HG02938 (cell line): ENCODE measurements around the gene GRM1.
"Not testable (repeated sequence)": the region's sequence is repeated elsewhere in the genome, so short reads cannot be mapped to it uniquely, and the experiment has no call there.

ENCODE experiments used
- ATAC-seq: cut with Tn5 transposase; IDR thresholded peaks from one replicate; pipeline ENCODE4 v1.9.1; 2021; ENCODE audit warnings: mild to moderate bottlenecking, moderate library complexity; ENCODE audit not compliant: unreplicated experiment

GRM1 gene

DNA sequence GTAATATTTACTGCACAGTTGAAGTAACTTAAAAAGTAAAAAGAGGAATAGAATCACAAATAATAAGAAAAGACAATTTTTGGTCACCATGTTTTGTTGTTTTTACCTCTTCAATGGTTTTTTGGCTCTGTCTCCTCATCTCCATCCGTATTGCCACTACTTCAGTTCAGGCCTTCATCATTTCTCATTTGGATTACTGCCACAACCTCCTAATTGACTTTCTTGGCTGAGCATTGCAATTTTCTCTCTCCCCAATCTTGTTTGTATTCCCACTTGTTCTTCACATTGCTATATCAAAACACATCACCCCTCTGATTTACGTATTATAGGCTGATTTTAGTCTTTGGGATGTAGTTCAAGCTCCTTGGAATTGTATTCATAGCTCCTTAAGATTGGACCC, 161.7 kb downstream of the GRM1 start:
- no peak for ATAC-seq

DNA sequence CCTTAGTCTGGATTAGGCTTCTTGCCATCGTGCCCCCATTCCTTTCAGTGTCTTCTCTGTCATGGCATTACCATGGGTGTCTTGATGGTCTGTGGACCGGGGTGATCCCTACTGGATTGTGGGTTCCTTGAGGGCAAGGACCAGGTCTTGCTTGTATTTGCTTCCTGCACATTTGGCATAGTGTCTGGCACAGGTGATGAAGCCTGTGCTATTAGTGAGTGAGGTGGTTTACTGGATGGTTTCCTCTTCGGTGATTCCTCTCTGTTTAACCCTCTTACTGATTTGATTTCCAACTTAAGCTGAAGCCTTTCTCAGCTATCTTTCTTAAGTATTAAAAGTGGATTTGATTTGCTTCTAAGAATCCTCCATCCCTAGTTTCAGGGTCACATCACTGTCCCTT, 162.3 kb downstream of the GRM1 start:
- ATAC-seq, result no peak

DNA sequence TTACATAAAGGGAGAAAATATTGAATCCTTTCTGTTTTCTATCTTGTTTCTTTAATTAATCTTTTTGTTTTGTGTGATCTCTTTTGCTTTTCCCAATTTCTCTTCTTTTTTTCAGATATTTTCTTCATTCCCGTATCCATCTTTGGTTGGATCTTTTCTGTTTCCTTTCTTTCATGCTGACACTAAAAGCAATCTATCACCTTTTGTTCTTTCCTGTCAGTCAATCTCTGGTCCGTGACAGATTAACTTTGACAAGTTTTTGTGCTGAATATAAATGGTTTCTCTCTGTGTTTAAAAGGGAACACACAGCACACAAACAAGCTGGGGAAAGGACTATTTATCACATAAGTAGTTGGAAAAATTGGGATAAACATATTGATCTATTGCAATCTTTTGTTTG, 162.8 kb downstream of the GRM1 start:
- ATAC-seq, result no peak

DNA sequence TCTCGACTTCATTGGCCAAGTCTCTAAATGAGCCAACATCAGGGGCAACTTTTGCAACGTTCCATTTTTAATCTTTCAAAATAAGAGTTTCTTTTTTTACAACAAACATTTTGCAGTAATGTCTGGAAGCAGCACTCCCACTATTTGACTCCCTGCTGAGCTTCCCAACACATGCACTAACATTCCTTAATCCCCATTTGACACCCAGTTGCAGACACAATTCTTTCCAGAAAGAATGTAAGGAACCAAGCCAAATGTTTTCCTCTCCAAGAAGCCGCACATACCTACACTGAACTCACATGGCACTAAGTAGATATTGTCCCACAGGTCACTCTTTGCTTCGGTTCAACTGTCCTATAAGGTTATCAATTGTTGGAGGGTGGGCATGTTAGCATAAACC, 165.6 kb downstream of the GRM1 start:
- no peak for ATAC-seq

DNA sequence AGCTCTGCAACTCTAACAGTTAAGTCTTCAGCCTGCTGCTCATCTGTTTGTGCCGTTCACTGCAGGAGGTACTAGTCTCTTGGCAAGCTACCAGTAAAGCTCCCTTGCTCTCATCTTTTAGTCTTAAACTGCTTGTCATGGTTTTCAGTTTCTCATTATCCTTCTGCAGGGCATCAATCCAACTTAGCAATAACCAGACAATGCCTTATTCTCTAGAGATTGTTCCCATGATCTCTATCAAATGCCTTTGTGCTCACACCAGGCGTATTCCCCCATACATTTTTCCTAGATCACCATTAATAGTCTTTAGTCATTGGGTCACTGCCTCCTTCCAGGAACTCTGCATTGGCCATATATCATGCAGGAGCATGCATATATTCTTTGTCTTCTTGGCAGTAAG, 171.3 kb downstream of the GRM1 start:
- no peak for ATAC-seq

DNA sequence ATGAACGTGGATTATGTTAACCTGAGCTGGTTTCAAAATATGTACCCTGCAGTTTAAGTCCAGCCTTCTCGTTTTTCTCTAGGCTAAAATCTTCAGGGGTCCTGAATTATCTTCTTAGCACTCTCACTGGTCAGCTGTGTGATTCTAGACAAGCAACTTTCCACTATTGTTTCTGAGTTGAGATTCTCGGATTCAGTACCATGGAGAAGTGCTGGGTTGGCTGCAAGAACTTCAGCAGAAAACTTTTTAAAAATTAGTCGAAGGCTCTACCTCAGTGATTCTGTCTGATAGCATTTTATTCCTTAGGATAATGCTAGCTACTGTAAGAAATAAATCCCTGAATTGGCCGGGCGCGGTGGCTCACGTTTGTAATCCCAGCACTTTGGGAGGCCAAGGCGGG, 173.7 kb downstream of the GRM1 start:
- no peak for ATAC-seq

DNA sequence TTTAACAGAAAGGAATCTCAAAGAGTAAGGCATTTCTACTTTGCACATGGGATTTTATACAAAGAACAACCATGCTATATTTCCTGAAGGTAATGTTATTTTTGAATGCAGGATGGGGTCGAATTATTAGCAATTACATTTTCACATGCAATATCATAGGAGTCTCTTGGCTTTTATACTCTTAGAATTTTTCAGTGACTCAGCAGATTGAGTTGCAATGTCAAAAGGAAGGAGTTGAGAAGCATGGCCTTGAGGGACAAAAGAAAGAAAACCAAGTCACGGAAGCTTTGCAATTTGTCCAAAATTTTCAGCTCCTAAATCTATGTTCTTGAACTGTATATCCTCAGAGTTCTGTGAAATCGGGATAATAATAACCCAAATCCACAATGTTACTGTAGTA, 181.1 kb downstream of the GRM1 start:
- ATAC-seq, result no peak

DNA sequence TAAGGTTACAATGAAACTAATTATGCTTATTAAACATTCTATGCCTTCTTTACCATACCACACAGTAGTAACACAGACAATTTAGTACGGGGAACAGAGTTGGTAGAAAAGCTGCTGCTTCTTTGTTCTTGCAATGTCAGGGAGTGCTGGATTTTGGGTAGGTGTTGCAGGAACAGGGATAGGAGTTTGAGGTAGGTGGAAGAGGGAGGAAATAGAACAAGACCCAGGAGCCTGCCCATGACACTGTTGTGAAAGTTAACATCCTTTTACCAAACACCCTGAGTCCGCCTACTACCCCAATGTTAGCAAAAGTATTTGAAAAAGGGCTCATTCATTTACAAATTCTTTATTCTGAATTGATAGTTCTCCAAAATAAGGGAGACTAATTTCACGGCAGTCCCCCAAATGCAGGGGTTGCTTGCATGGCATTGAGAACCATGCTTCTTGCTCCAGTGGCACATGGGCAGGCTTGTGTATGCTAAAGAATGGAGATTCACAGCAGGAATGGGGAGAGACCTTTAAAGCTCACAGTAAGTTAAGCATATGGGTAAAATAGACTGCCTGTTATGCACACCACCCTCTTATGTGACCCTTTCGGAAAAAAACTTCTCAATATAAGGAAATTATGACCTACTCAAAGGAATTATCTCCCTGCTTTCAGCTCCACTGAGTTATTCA, 181.7 kb downstream of the GRM1 start:
- ATAC-seq, result no peak

DNA sequence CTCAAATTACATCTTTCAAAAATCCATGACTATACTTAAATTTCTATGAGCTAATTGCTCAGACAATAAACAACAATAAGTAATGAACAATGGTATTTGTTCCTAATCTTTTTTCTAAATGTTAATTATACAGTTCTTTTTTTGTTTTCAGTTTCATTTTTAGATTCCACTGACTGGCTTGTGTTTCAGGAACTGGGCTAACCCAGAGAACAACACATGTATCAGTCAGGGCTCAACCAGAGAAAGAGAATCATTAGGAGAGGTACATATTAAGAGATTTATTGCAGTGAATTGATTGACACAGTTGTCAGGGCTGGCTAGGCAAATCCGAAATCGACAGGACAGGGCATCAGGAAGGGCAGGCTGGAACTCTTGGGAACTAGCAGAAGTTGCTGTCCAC, 182.8 kb downstream of the GRM1 start:
- ATAC-seq, result no peak

DNA sequence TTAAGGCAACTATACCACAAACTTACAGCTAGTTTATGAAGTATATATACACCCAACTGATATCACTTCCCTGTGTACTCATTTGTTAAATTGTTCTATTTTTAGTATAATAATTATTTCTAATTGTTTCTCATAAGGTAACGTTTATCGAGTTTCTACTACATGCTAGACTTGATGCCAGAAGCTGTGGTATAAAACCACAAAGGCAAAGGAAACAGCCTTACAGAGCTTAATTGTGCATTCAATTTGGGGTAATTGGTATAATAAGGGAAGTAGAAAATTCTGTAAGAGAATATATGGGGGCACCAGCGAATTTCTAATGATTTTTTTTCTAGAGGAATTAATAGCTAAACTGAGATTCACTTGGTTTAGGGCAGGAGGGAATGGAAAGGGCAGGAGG, 183.9 kb downstream of the GRM1 start:
- no peak for ATAC-seq

DNA sequence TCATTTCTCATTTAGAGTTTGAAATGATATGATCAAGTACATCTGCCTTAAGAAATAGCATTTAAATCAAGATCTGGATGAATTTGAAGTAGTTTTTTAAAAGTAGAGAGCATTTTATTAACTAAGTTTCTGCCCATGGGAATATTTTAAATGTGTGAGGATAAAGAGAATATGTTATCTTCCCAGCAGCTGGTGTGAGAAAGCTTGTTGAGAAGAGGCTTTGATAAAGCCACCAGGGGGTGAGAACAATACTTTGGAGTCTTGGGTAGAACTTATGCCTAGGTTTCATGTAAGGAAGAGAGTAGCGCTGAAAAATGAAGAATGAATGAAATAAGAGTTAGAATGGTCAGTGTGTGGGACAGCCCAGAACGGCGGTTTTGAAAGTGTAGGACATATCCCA, 190.2 kb downstream of the GRM1 start:
- no peak for ATAC-seq

DNA sequence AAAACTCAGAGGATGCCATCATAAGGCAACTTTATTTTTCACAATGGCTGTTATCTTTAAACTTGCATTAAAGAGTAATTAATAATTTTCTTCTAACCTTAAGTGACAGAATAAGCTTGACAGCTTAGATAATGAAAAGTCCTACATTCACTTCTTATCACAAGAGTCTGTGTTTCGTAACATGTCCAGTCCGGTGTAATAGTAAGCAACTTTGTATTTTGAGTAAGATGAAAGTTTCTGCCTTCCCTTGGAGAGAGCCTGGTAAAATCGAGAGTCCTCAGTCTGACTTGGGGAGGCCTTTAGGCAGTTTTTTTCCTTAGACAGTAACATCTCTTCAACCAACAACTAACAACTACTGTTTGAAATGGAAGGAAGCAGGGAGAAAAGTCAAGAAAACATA, 195.6 kb downstream of the GRM1 start:
- no peak for ATAC-seq

DNA sequence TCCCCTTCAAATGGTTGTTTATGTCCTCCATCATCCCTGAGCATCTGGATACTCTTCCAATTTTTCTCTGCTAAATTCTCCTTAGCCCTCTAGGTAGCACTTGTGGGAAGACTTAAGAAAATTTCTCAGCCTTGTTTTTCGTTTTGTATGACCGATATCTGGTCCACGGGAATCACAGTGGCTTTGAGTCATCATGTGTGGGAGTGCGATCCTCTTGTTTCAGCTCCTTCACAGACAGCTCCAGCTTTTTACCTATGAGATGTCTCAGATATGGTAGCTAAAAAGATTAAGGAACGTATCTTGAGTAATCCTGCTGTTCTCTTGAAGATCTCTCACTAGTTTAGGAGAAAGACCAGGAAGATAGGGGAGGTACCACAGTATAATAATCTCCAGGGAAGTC, 196.1 kb downstream of the GRM1 start:
- no peak for ATAC-seq

DNA sequence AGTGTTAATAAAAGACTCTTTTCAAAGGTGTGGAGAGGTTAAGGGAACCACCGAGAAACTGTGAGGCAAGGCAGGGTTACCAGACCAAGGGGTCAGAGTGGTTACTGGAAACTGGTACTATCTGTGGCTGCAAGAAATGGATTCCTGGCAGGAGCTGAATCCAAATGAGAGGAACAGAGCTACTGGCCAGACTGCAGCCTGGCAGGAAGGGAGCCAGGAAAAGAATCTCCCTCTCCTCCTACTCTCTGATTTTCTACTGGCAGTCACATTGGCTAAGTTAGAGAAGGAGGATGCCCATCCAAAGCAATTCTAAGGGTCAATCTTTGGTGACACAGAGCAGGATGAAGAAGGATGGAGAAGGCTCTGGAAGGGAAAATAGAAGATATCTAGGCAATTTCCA, 211.5 kb downstream of the GRM1 start:
- no peak for ATAC-seq

DNA sequence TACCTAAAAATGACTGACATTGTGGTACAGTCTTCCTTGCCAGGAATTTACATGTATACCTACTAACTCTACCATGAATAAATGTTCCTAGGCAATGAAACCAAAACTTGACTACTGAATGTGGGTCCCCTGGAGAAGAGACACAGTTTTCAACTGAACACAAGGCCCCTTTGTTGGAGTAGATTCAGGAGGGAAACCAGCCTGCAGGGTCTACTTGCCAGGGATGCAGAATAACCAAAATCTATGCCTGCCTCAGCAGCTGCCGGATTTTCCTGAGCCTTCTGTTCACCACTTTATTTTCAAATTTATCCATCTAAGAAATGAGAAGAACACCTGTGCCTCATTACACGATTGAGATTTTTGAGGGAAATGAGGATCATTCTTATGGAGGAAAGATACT, 211.9 kb downstream of the GRM1 start:
- ATAC-seq, result no peak

DNA sequence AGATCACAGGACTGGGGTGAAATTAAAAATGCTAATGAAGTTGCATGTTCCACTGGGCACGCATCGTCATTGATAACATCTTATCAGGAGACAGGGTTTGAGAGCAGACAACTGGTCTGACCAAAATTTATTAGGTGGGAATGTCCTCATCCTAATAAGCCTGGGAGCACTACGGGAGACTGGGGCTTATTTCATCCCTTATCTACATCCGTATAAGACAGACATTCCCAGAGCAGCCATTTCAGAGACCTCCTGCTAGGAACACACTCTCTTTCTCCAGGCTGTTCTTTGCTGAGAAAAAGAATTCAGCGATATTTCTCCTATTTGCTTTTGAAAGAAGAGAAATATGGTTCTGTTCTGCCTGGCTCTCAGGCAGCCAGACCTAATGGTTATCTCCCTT, 214.8 kb downstream of the GRM1 start:
- ATAC-seq, result not testable (repeated sequence)

DNA sequence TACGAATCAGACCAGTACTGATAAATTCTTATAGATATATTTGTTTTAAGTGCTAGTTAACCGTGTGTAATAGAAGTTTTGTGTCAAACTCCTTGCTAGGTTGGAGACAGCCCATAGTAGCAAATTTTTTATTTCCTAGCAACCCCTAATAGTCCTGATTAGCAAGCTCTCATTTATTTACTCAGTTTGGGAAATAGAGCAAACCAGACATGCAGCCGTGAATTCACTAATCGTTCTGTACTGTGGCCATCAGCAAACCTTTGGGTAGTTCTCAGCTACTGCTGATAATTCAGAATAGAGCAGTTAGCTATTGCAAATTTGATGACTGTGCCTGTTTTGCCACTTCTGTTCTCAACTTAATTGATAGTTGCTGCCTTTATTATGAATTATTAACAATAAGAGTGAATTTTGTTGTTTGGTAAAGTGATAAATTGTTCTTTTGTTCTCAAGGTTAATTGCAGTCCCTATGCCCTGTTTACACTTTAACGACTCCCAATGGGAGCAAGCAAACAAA, 215.8 kb downstream of the GRM1 start:
- ATAC-seq, result no peak

DNA sequence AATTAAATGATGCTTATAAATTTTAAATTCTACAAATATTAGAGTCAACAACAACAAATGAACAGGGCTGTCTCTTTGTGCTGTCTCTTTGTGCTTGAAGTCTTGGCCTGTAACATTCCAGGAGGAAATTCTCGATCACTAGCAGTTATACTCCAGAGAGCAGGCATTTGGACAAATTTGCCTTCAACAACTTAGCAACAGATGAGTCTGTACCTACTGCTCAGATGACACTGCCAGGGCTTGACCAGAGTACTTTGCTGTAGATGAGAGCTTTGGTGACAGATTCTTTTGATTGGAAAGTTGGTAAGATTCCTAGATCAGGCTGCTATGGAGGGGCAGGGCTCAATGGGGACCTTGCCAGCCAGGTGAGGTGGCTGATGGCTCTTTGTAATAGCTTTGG, 217.2 kb downstream of the GRM1 start:
- no peak for ATAC-seq

DNA sequence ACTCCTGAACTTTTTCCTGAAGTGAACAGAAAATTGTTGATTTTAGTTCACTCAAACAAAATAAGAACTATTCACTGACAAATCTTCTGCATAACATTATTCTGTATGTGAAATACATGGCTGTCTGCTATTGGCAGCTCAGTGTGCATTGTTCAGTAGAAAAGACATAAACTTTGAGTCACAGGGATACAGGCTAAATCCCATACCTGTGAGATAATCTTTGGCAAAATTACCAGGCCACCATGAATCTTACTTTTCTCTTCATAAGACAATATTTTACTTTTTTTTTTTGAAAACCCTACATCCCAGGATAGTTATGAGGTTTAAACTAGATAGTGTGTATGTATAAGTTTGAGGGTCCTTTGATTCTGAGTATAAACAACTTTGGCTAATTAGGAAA, 224.8 kb downstream of the GRM1 start:
- no peak for ATAC-seq

DNA sequence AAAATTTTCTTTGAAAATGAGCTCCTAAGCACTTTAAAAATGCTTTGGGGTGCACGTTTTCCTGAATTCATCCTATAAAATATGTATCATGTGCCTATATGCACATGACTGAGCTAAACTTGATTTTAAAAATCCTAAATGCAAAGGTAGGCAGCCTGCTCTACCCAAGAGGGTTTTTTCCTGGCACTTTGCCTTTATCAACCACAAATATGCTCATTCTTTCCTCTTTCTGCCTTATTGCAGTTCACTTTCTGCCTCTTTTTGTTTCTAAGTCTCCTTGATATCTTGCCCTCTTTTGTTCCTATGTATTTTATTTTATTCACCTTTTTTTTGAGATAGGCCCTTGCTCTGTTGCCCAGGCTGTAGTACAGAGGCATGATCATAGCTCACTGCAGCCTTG, 229.3 kb downstream of the GRM1 start:
- ATAC-seq, result no peak

DNA sequence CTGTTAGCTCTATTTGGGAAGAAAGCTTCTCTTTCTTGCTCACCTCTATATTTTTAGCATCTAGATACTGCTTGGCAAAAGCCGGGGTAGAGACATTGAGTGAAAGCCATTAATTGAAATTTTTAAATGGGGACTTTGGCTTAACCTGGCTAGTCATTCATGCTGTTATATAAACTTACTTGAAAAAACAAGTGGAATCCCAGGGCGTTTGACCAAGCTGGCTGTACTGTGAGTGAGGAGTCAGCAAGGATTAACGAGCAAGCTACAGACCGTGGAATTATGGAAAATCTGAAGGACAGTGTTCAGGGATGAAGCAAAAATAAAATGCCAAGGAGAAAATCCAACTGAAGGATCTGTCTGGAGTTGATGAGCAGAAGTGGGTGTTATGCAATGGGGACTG, 232.0 kb downstream of the GRM1 start:
- ATAC-seq, result no peak

DNA sequence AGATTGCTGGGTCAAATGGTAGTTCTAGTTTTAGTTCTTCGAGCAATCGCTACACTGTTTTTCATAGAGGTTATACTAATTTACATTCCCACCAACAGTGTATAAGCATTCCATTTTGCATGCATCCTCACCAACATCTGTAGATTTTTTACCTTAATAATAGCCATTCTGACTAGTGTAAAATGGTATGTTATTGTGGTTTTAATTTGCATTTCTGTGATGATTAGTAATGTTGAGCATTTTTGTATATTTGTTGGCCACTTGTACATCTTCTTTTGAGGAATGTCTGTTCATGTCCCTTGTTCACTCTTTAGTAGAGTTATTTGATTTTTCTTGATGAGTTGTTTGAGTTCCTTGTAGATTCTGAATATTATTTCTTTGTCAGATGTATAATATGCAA, 236.2 kb downstream of the GRM1 start:
- no peak for ATAC-seq

DNA sequence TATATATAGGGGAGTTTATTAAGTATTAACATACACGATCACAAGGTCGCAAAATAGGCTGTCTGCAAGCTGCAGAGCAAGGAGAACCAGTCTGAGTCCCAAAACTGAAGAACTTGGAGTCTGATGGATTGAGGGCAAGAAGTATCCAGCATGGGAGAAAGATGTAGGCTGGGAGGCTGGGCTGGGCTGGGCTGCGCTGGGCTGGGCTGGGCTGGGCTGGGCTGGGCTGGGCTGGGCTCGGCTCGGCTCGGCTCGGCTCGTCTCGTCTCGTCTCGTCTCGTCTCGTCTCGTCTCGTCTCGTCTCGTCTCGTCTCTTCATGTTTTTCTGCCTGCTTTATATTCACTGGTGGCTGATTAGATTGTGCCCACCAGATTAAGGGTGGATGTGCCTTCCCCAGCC, 238.6 kb downstream of the GRM1 start:
- ATAC-seq, result no peak
